Fibroblast of lung (primary cell): ENCODE data around the gene ROBO4.

Source experiments
- CTCF ChIP-seq, 2 donors: IDR thresholded peaks in 1 of 2; conservative IDR thresholded peaks in 1 of 2; 1 replicate in 1 of 2; 2 replicates in 1 of 2; pipeline ENCODE4 v1.5.1; 2011 to 2012; ENCODE audit warnings: low read length in 2 of 2, control low read depth in 1 of 2, inconsistent platforms in 1 of 2, low read depth in 1 of 2, mild to moderate bottlenecking in 1 of 2
- EZH2 ChIP-seq: IDR thresholded peaks from 2 replicates; pipeline ENCODE4 v1.5.1; 2012; ENCODE audit warnings: low read length, control low read depth, mild to moderate bottlenecking; ENCODE audit errors: missing control alignments

- TF ChIP-seq CTCF (conservative IDR thresholded peaks at IDR 0.05 in 1 of 2, IDR thresholded peaks at IDR 0.05 in 1 of 2; ENCODE audit: low read depth in 1 of 2, low read length in 2 of 2) (no peak), EZH2 (no peak)
These were observed 19.5 kb downstream of the ROBO4 start for GRCh38 chr11:124877910-124878758.
